Kidney epithelial cell (primary cell): ENCODE measurements around the gene FIGN. TPM values are rescaled to one million over a fixed set of nuclear protein-coding genes. Genes with fewer than 3 reads are reported as not detected.

Experiments used
- DNase-seq: peaks from one replicate; pipeline ENCODE4 v3.0.0-alpha.2; 2010; ENCODE audit warnings: low read depth
- H3K27me3 ChIP-seq: 2 replicates; pipeline ENCODE4 v1.6.0; 2011; ENCODE audit warnings: low read length; ENCODE audit not compliant: control insufficient read depth, insufficient read depth
- H3K36me3 ChIP-seq: 2 replicates; pipeline ENCODE4 v1.5.1; 2011; ENCODE audit warnings: low read length; ENCODE audit not compliant: control insufficient read depth, insufficient read depth
- H3K4me3 ChIP-seq: 2 replicates; pipeline ENCODE4 v1.5.1; 2011; ENCODE audit warnings: low read depth, mild to moderate bottlenecking, control low read depth, low read length
- CTCF ChIP-seq: IDR thresholded peaks from 2 replicates; pipeline ENCODE4 v1.5.1; 2011; ENCODE audit warnings: mild to moderate bottlenecking, moderate library complexity, low read length, control low read depth, inconsistent platforms; ENCODE audit not compliant: insufficient read depth, poor library complexity, severe bottlenecking
- total RNA-seq: library from RNA; depleted of rRNA; stranded (reverse); fragments of >200 nt; gene quantifications from 2 replicates; pipeline ENCODE4 v1.2.3, GENCODE V29; 2015

The FIGN gene
- total RNA-seq, 1 donor from 2014 or later: 1.8 TPM

- H3K27me3 ChIP-seq: no peaks in the 10 kb centered on the region
- TF ChIP-seq CTCF: no peak
- DNase-seq: peak; percentile 84
- H3K36me3 ChIP-seq: no peaks in the 10 kb centered on the region
- no peak overlapping the region for H3K4me3 ChIP-seq
Observed at GRCh38 chr2:163774862-163775261, 39.1 kb upstream of the FIGN start.

GRCh38 chr2:163773276-163773675 lies 37.5 kb upstream of the FIGN start:
- Histone ChIP-seq H3K4me3 (no peak overlapping the region), H3K27me3 (no peaks in the 10 kb centered on the region), H3K36me3 (no peaks in the 10 kb centered on the region)
- no peak for TF ChIP-seq CTCF
- DNase-seq: no peak

GRCh38 chr2:163771596-163771995 lies 35.8 kb upstream of the FIGN start:
- Histone ChIP-seq H3K27me3 (no peaks in the 10 kb centered on the region), H3K36me3 (no peaks in the 10 kb centered on the region), H3K4me3 (no peak overlapping the region)
- peak; percentile 71 for DNase-seq
- TF ChIP-seq CTCF: no peak

- Histone ChIP-seq H3K27me3 (no peaks in the 10 kb centered on the region), H3K4me3 (no peak overlapping the region), H3K36me3 (no peaks in the 10 kb centered on the region)
- TF ChIP-seq CTCF: no peak
- DNase-seq: no peak
Observed at GRCh38 chr2:163768881-163769695, 33.3 kb upstream of the FIGN start.

- no peak for TF ChIP-seq CTCF
- Histone ChIP-seq H3K27me3 (no peaks in the 10 kb centered on the region), H3K36me3 (no peaks in the 10 kb centered on the region), H3K4me3 (no peak overlapping the region)
- no peak for DNase-seq
Observed at GRCh38 chr2:163767097-163767496, 31.3 kb upstream of the FIGN start.

- TF ChIP-seq CTCF: no peak
- H3K27me3 ChIP-seq: no peaks in the 10 kb centered on the region
Observed at GRCh38 chr2:163764566-163764965, 28.8 kb upstream of the FIGN start.

More at GRCh38 chr2:163764566-163764965, 28.8 kb upstream of the FIGN start:
- Histone ChIP-seq H3K36me3 (no peaks in the 10 kb centered on the region), H3K4me3 (no peak overlapping the region)
- no peak for DNase-seq
